Parathyroid adenoma (tissue), 2 donors: ENCODE results near the gene AFG1L.
"Not testable (repeated sequence)": the region's sequence is repeated elsewhere in the genome, so short reads cannot be mapped to it uniquely, and the experiment has no call there.

Experiments used
- H2AFZ ChIP-seq: fragments of 300-600 bp; sonication (generic); one replicate; pipeline ENCODE4 v1.7.0; 2017; ENCODE audit warnings: antibody characterized with exemption, mild to moderate bottlenecking
- H3K27ac ChIP-seq: fragments of 300-600 bp; sonication (generic); one replicate; pipeline ENCODE4 v1.7.0; 2017
- H3K27me3 ChIP-seq: fragments of 300-600 bp; sonication (generic); one replicate; pipeline ENCODE4 v1.7.0; 2017; ENCODE audit warnings: low read length; ENCODE audit not compliant: control insufficient read depth, insufficient read depth
- H3K36me3 ChIP-seq: fragments of 300-600 bp; sonication (generic); one replicate; pipeline ENCODE4 v1.7.0; 2017; ENCODE audit warnings: low read length; ENCODE audit not compliant: control insufficient read depth, insufficient read depth
- H3K4me1 ChIP-seq: fragments of 300-600 bp; sonication (generic); one replicate; pipeline ENCODE4 v1.7.0; 2017; ENCODE audit warnings: control low read depth
- H3K4me2 ChIP-seq: fragments of 300-600 bp; sonication (generic); one replicate; pipeline ENCODE4 v1.7.0; 2017; ENCODE audit warnings: low read length
- H3K4me3 ChIP-seq: fragments of 300-600 bp; sonication (generic); one replicate; pipeline ENCODE4 v1.7.0; 2017; ENCODE audit warnings: low read depth, low read length
- H3K79me2 ChIP-seq: fragments of 300-600 bp; sonication (generic); one replicate; pipeline ENCODE4 v1.7.0; 2017; ENCODE audit warnings: control low read depth
- H3K9ac ChIP-seq: fragments of 300-600 bp; sonication (generic); one replicate; pipeline ENCODE4 v1.7.0; 2017; ENCODE audit warnings: mild to moderate bottlenecking
- H3K9me3 ChIP-seq: fragments of 300-600 bp; sonication (generic); one replicate; pipeline ENCODE4 v1.7.0; 2017; ENCODE audit warnings: low read length; ENCODE audit not compliant: control insufficient read depth
- TF ChIP-seq, protein P1 (sequence below): fragments of 300-600 bp; sonication (generic); IDR thresholded peaks from one replicate; pipeline ENCODE4 v1.7.0; 2017; ENCODE audit warnings: antibody characterized with exemption, mild to moderate bottlenecking
- donor health status: primary hyperparathyroidism.

Gene AFG1L

DNA sequence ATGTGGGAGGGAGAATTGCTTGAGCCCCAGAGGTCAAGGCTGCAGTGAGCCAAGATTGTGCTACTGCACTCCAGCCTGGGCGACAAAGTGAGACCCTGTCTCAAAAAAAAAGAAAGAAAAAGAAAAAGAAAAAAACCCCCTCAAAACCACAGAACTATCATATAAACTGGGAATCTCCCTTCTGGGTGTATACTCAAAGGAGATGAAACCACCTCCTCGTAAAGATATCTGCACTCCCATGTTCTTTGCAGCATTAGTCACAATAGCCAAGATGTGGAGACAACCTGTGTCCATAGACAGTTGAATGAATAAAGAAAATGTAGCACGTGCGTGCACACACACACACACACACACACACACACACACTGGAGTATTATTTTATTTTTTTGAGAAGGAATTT, 8.5 kb upstream of the AFG1L start:
- Histone ChIP-seq H3K36me3 (no peaks in the 10 kb centered on the region), H3K4me3 (no peak overlapping the region), H2AFZ (no peak overlapping the region), H3K79me2 (no peaks in the 10 kb centered on the region), H3K4me2 (no peak overlapping the region), H3K4me1 (no peaks in the 10 kb centered on the region), H3K9ac (no peak overlapping the region), H3K27ac (no peak overlapping the region), H3K9me3 (no peaks in the 10 kb centered on the region), H3K27me3 (no peaks in the 10 kb centered on the region)
- TF ChIP-seq, protein P1, sequence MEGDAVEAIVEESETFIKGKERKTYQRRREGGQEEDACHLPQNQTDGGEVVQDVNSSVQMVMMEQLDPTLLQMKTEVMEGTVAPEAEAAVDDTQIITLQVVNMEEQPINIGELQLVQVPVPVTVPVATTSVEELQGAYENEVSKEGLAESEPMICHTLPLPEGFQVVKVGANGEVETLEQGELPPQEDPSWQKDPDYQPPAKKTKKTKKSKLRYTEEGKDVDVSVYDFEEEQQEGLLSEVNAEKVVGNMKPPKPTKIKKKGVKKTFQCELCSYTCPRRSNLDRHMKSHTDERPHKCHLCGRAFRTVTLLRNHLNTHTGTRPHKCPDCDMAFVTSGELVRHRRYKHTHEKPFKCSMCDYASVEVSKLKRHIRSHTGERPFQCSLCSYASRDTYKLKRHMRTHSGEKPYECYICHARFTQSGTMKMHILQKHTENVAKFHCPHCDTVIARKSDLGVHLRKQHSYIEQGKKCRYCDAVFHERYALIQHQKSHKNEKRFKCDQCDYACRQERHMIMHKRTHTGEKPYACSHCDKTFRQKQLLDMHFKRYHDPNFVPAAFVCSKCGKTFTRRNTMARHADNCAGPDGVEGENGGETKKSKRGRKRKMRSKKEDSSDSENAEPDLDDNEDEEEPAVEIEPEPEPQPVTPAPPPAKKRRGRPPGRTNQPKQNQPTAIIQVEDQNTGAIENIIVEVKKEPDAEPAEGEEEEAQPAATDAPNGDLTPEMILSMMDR: no peak

DNA sequence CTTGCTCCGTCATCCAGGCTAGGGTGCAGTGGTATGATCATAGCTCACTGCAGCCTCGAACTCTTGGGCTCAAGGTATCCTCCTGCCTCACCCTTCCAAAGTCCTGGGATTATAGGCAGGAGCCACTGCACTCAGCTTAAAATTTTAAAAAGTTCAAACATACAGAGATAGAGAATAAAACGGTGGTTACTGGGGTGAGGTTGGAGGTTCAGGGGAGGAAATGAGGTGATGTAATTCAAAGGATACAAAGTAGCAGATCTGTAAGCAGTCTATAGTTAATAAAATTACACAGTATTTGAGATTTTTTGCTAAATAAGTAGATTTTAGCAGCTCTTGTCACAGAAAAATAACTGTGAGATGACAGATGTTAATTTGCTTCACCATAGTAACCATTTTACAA, 7.5 kb upstream of the AFG1L start:
- no peaks in the 10 kb centered on the region for H3K4me1 ChIP-seq
- H3K27ac ChIP-seq: no peak overlapping the region
- no peaks in the 10 kb centered on the region for H3K27me3 ChIP-seq
- no peak overlapping the region for H3K4me2 ChIP-seq
- TF ChIP-seq, protein P1: no peak
- no peak overlapping the region for H3K9ac ChIP-seq
- no peak overlapping the region for H2AFZ ChIP-seq
- no peaks in the 10 kb centered on the region for H3K9me3 ChIP-seq
- H3K36me3 ChIP-seq: no peaks in the 10 kb centered on the region
- H3K4me3 ChIP-seq: no peak overlapping the region
- H3K79me2 ChIP-seq: no peaks in the 10 kb centered on the region

DNA sequence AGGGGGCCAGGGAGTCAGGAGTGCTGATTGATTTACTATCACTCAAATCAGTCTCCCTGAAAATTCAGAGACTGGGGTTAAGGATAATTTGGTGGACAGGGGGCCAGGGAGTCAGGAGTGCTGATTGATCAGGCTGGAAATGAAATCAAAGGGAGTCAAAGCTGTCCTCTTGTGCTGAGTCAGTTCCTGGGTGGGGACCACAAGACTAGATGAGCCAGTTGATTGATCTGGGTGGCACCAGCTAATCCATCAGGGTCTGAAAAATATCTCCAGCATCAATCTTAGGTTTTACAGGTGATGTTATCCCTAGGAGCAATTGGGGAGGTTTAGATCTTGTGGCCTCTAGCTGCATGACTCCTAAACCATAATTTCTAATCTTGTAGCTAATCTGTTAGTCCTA, 6.1 kb upstream of the AFG1L start:
- H3K79me2 ChIP-seq: no peaks in the 10 kb centered on the region
- no peak overlapping the region for H3K4me3 ChIP-seq
- H3K4me2 ChIP-seq: no peak overlapping the region

DNA sequence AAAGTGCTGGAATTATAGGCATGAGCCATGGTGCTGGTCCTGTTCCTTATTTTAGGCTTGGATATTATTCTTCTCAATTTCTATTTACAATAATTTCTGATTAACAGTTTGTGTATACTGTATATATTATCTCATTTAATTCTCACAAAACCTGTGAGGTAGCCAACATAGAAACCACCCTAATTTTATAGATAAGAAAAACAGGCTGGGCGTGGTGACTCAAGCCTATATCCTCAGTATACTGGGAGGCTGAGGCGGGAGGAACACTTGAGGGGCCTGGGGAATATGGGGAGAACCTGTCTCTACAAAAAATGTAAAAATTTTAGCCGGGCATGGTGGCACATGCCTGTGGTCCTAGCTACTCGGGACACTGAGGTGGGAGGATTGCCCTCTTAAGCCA, 3.8 kb upstream of the AFG1L start:
- Histone ChIP-seq H3K27ac (no peak overlapping the region), H3K4me2 (no peak overlapping the region), H3K9ac (no peak overlapping the region), H3K4me3 (no peak overlapping the region), H3K4me1 (peaks cover 6% of the 10 kb centered on the region), H3K27me3 (no peaks in the 10 kb centered on the region), H3K9me3 (no peaks in the 10 kb centered on the region), H2AFZ (no peak overlapping the region), H3K36me3 (no peaks in the 10 kb centered on the region), H3K79me2 (no peaks in the 10 kb centered on the region)
- TF ChIP-seq, protein P1: no peak

More for the DNA sequence above, 6.1 kb upstream of the AFG1L start:
- no peaks in the 10 kb centered on the region for H3K4me1 ChIP-seq
- H3K9ac ChIP-seq: no peak overlapping the region
- TF ChIP-seq, protein P1: no peak
- no peaks in the 10 kb centered on the region for H3K27me3 ChIP-seq
- H2AFZ ChIP-seq: no peak overlapping the region
- H3K9me3 ChIP-seq: no peaks in the 10 kb centered on the region
- no peak overlapping the region for H3K27ac ChIP-seq
- H3K36me3 ChIP-seq: no peaks in the 10 kb centered on the region

DNA sequence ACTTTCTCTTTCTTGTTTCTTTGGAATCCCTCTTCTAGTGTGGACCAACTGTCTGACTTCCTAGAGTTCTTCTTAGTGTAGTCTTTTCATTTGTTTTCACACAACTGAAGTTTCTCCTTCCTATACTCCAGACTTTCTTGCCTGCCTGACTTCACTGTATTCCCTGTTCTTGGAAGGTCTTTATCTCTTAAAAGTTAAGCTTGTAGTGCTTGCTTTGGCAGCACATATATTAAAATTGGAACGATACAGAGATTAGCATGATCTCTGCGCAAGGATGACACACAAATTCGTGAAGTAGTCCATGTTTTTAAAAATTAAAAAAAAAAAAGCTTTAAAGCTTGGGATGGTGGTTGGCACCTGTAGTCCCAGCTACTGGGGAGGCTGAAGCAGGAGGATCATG, 2.3 kb upstream of the AFG1L start:
- H3K9ac ChIP-seq, H3K4me1 ChIP-seq, H3K36me3 ChIP-seq, H3K4me3 ChIP-seq, H2AFZ ChIP-seq, H3K27ac ChIP-seq, H3K4me2 ChIP-seq, H3K27me3 ChIP-seq, H3K79me2 ChIP-seq, H3K9me3 ChIP-seq: not testable (repeated sequence)
